HG03139 (cell line): ENCODE measurements around the gene NOL8.
A peak's percentile ranks its signal among the peaks of the same experiment; 100 is the strongest.

Experiments
- ATAC-seq: cut with Tn5 transposase; IDR thresholded peaks from one replicate; pipeline ENCODE4 v1.9.1; 2021; ENCODE audit not compliant: unreplicated experiment

NOL8 gene

DNA sequence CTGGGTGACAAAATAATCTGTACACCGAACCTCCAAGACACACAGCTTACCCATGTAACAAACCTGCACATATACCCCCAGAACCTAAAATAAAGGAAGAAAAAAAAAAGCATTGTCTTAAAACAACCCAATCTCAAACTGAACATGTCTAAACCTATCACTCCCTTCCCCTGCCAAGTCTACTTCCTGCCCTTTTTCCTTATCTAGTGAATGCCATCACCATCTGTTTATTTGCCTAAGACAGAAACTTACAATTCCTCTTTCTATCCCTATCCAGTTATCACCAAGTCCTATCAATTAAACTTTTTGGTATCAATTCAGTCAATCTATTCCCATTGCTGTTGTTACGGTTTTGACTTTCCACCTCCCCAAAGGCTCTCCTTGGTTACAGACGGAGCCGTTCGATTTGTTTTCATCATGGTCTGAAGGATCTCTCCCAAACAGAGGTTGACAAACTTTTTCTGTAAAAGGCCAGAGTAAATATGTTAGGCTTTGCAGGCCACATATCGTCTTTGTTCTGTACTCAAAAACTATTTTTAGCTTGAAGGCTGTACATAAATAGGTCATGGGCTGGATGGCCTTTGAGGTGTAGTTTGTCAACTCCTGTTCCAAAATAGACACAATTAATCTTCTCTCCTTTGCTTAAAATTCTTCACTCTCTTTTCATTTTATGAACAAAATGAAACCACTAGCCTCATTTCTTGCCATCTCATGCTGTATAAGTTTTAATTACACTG is 12.1 kb downstream of the NOL8 start:
- no peak for ATAC-seq

GRCh38 chr9:92310562-92310961 is 14.6 kb downstream of the NOL8 start:
- ATAC-seq: no peak

DNA sequence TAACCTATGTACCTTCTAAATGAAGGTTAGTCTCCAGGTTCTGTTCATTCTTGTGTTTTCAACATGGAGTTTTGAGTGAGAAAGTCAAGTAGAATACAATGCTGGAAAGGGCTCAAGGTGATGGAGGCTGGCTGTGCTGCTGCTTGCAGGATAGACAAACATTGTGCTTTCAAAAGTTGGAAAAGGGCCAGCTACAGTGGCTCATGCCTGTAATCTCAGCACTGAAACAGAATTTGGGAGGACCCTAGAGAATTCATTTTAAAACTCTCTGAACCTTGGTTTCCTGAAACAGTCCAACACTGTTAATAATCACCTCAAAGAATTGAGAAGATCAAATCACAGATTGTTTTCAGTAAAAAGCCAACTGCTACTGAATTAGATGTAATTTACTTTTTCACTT is 16.3 kb downstream of the NOL8 start:
- ATAC-seq: no peak

- no peak for ATAC-seq
Measured at GRCh38 chr9:92300936-92301335, 24.2 kb downstream of the NOL8 start.

GRCh38 chr9:92299116-92299515 is 26.0 kb downstream of the NOL8 start:
- no peak for ATAC-seq

- ATAC-seq: no peak
Measured at GRCh38 chr9:92298036-92298435, 27.1 kb downstream of the NOL8 start.

DNA sequence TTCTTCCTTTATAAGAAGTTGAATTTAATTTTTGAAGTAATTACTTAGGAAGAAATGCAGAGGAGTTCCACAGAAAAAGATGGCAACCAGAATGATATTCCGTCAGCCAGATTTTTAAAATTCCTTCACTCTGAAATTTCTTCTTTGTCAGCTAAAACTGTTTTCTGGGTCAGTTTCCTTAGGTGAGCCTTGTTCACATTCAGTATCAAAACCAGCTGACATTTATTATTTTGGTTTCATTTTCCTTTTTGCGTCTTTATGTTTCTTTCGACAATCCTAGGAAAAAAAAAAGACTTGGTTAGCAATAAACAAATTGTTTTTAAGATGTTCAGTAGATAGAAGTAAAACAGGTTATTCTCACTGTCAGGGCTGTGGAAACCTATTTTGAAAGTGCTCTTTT is 27.5 kb downstream of the NOL8 start:
- no peak for ATAC-seq

GRCh38 chr9:92295827-92296258 is 29.3 kb downstream of the NOL8 start:
- no peak for ATAC-seq

- no peak for ATAC-seq
Measured at GRCh38 chr9:92295240-92295790, 29.8 kb downstream of the NOL8 start.

- no peak for ATAC-seq
Measured at GRCh38 chr9:92294297-92294676, 30.9 kb downstream of the NOL8 start.

GRCh38 chr9:92293452-92294296 is 31.5 kb downstream of the NOL8 start, which contains the start of gene IARS1:
TSS of gene IARS1 (minus strand) at chr9:92293697. CDS start at chr9:92289419, 4,278 bp downstream.
- peak; percentile 92 for ATAC-seq

DNA sequence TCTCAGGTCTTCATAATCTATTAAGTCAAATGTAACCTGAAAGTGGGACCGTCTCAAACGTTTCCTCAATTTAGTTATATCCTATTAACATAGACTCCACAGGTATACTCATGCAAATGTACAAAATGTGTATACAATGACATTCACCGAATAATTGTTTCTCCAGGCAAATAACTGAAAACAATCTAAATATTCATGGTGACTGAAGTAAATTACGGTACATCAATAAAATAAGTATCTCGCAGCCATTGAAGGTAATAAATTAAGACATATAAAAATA is 32.1 kb downstream of the NOL8 start:
- no peak for ATAC-seq

- no peak for ATAC-seq
Measured at GRCh38 chr9:92292338-92293074, 32.6 kb downstream of the NOL8 start.

DNA sequence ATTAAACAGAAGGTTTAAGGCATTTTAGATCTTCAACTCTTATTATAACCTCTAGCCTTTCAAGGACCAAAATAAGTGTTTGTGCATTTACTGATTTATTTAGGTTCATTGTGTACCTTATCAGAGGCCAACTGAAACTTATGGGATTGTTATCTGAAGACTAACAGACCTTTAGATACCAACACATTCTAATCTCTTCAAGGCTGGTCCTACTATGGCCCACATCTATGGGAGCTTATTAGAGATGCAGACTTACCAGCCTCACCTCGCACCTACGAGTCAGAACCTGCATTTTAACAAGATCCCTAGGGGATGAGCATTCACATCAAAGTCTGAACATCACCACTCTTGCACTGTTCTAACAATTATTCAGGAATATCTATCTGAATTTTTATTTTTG is 33.6 kb downstream of the NOL8 start:
- no peak for ATAC-seq

- ATAC-seq: no peak
Measured at GRCh38 chr9:92290785-92291429, 34.2 kb downstream of the NOL8 start.

GRCh38 chr9:92289708-92290390 is 35.3 kb downstream of the NOL8 start:
- no peak for ATAC-seq

DNA sequence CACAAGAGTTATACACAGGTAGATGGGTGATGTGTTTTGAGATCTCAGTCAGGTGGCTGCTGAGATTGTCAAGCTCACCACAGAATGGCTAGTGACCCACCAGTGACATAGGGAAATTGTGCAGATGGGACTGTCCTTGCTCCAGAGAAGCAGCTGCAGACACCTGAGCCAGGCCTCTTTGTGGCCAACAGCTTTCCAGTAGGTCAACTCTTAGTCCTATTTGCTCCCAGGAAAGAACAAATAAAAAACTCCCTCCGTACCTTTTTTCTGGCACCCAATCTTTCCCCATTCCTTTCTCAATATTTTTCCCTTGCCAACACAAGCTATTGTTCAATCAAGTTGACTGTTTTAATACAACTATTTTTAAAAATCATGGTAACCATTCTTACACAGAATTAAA is 45.8 kb downstream of the NOL8 start:
- ATAC-seq: no peak

DNA sequence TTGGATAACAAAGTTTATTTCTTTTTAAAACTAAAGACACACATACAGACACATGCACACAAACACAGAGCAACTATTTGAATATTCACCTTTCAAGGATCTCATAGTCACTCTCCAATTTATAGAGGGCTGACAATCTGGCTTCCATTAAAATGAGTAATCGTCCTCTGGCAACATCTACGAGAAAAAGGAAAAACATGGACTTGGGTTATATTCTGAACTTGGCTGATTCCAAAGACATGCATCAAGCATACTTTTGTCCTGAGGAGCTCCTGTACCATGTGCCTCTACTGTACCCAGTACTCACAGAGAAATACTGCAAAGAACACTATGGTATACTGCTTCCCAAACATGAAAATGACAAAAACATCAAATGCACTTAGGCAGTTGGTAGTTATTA is 47.0 kb downstream of the NOL8 start:
- ATAC-seq: no peak

DNA sequence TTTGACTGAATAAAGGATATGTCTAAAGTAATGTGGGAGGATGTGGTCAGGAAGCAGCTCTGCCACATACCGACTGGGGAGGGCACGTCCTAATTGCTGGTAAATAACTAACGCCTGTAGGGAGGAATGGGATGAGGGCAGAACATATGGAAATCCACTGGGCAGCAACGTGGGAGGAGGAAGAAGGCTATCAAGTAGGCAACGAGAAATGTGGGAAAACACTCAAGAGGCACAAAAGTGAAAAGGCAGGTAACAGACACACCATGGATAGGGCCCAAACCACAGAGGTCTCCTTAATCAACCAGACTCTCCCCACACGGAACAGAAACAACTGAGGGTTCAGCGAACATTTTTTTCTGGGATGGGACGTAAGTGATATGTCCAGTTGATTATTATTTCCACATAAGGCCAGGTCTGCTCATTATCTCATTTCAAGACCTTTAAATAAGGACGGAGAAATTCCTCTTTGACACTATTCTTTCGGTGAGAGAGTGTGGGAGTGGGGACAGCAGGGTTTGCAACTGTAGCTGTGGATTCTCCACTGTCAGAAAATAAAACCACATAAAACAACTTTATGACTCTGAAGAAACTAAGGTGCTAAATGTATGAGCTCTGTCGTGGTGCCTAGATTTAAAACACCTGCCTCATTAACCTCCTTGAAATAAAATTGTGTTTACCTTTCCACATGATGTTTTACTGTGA is 48.7 kb downstream of the NOL8 start:
- no peak for ATAC-seq

- ATAC-seq: no peak
Measured at GRCh38 chr9:92275541-92275940, 49.6 kb downstream of the NOL8 start.
